ENCODE data around the gene FBXO4. TPM values are rescaled to one million over a fixed set of nuclear protein-coding genes. Genes with fewer than 3 reads are reported as not detected.
"Not testable (repeated sequence)": the region's sequence is repeated elsewhere in the genome, so short reads cannot be mapped to it uniquely, and the experiment has no call there.

The FBXO4 gene
- total RNA-seq, 6 donors from 2014 or later = 6.6 to 11.9 (median 8.0) TPM

DNA sequence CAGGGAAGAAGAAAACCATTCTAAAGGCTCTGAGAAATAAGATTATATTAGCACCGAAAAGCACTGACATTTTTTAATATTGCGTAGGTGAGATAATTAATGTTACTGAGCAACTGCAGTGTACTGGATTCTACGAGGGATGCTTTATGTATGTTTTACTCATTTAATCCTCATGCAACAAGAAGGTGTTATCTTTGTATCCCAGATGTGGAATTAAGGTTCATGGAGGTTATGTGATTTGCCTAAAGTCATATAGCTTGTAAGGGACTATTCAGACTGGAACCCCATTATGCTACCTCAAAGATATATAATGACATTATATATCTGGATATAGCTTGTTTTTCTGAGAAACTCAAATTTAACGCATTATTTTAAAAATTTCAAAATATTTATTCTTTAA, 2.5 kb downstream of the FBXO4 start:
- Histone ChIP-seq H3K4me3 (no peak overlapping the region), H3K27me3 (no peaks in the 10 kb centered on the region), H3K9me3 (no peaks in the 10 kb centered on the region), H3K36me3 (peaks cover 0 to 19% (median 2%) of the 10 kb centered on the region in 4 donors), H3K27ac (no peak overlapping the region), H3K4me1 (peaks cover 7 to 19% (median 11%) of the 10 kb centered on the region in 4 donors)
- 94 to 97% methylated on average over 4 of the region's 4 CpGs for WGBS, 2 donors
- TF ChIP-seq POLR2AphosphoS5 (IDR thresholded peaks at IDR 0.05) (no peak), EP300 (IDR thresholded peaks at IDR 0.05) (no peak), POLR2A (IDR thresholded peaks at IDR 0.05) (no peak)
- TF ChIP-seq, protein P1, sequence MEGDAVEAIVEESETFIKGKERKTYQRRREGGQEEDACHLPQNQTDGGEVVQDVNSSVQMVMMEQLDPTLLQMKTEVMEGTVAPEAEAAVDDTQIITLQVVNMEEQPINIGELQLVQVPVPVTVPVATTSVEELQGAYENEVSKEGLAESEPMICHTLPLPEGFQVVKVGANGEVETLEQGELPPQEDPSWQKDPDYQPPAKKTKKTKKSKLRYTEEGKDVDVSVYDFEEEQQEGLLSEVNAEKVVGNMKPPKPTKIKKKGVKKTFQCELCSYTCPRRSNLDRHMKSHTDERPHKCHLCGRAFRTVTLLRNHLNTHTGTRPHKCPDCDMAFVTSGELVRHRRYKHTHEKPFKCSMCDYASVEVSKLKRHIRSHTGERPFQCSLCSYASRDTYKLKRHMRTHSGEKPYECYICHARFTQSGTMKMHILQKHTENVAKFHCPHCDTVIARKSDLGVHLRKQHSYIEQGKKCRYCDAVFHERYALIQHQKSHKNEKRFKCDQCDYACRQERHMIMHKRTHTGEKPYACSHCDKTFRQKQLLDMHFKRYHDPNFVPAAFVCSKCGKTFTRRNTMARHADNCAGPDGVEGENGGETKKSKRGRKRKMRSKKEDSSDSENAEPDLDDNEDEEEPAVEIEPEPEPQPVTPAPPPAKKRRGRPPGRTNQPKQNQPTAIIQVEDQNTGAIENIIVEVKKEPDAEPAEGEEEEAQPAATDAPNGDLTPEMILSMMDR (IDR thresholded peaks at IDR 0.05) = no peak
- ATAC-seq (ENCODE audit: low FRiP score in 2 of 2) = no peak
- no peak for DNase-seq

DNA sequence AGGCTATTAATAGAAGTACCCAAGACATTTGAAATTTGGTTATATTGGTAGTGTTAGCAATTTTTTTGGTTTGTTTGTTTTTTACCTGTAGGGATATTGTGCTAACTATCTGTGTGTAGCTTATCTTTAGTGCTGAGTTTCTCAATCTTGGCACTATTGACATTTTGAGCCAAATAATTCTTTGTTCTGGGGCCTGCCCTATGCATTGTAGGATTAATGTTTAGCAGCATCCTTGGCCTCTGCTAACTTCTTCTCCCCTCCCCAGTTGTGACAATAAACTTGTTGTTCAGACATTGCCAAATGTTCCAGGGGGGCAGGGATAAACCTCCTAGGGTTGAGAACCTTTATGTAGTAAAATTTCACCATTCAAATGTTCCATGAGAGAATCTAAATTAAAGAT, 4.0 kb downstream of the FBXO4 start:
- no peak for ATAC-seq (ENCODE audit: low FRiP score in 2 of 2)
- H3K4me1 ChIP-seq = peaks cover 7 to 19% (median 11%) of the 10 kb centered on the region in 4 donors
- no peak overlapping the region for H3K4me3 ChIP-seq
- no peak overlapping the region for H3K27ac ChIP-seq
- peaks cover 0 to 21% (median 3%) of the 10 kb centered on the region in 4 donors for H3K36me3 ChIP-seq
- TF ChIP-seq EP300 (IDR thresholded peaks at IDR 0.05) (no peak), POLR2A (IDR thresholded peaks at IDR 0.05) (no peak), POLR2AphosphoS5 (IDR thresholded peaks at IDR 0.05) (no peak)
- TF ChIP-seq, protein P1 (IDR thresholded peaks at IDR 0.05) = no peak
- no peaks in the 10 kb centered on the region for H3K9me3 ChIP-seq
- DNase-seq = no peak
- H3K27me3 ChIP-seq = no peaks in the 10 kb centered on the region

DNA sequence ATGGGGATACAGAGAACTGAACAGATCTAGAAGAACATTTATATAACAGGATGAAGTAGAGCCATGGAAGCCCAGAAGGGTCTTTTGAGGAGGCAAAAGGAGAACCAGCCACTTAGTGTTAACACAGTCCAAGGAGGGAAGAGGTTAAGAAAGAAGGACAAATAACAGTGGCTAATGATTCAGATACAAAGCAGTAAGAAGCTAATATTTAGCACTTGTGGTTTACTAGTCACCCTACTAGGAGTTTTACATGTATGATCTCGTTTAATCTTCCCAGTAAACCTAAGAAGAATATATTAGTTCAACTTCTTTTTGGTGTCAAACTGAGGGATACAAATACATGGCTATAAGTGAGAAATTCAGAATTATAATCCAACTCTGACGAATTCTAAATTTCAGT, 7.7 kb downstream of the FBXO4 start:
- Histone ChIP-seq H3K27ac (no peak overlapping the region), H3K36me3 (peaks cover 0 to 42% (median 8%) of the 10 kb centered on the region in 4 donors), H3K4me3 (no peak overlapping the region), H3K27me3 (no peaks in the 10 kb centered on the region), H3K4me1 (no peaks in the 10 kb centered on the region), H3K9me3 (no peaks in the 10 kb centered on the region)
- WGBS, 2 donors = 93% methylated on average over 2 of the region's 2 CpGs
- no peak for ATAC-seq (ENCODE audit: low FRiP score in 2 of 2)
- no peak for TF ChIP-seq POLR2A (IDR thresholded peaks at IDR 0.05)
- TF ChIP-seq, protein P1 (IDR thresholded peaks at IDR 0.05) = no peak
- no peak for TF ChIP-seq POLR2AphosphoS5 (IDR thresholded peaks at IDR 0.05)
- no peak for TF ChIP-seq EP300 (IDR thresholded peaks at IDR 0.05)
- no peak for DNase-seq

DNA sequence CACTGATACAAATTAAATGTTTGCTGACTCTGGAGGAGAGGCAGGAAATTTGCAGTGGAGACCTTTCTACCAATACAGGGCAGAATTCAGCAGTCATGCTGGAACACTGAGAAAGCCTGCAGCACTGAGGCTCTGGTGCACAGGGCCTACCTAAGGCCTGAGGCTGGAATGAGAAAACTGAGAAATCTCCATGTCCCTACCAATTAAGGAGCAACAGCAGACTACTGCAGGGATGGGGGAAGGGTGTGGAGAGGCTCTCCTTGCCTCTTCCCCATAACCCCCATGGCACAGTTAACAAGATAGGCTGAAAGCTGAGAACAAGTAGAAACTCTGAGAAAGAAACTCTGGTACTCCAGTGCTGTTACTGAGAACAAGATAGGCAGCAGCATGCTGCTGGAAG, 10.5 kb downstream of the FBXO4 start:
- Histone ChIP-seq H3K4me1 (no peaks in the 10 kb centered on the region), H3K9me3 (no peaks in the 10 kb centered on the region), H3K4me3 (no peak overlapping the region), H3K36me3 (peaks cover 0 to 39% (median 8%) of the 10 kb centered on the region in 4 donors), H3K27me3 (no peaks in the 10 kb centered on the region), H3K27ac (no peak overlapping the region)
- TF ChIP-seq POLR2AphosphoS5 (IDR thresholded peaks at IDR 0.05) (no peak), POLR2A (IDR thresholded peaks at IDR 0.05) (no peak), EP300 (IDR thresholded peaks at IDR 0.05) (no peak)
- TF ChIP-seq, protein P1 (IDR thresholded peaks at IDR 0.05) = no peak
- no peak for ATAC-seq (ENCODE audit: low FRiP score in 2 of 2)
- DNase-seq = no peak

DNA sequence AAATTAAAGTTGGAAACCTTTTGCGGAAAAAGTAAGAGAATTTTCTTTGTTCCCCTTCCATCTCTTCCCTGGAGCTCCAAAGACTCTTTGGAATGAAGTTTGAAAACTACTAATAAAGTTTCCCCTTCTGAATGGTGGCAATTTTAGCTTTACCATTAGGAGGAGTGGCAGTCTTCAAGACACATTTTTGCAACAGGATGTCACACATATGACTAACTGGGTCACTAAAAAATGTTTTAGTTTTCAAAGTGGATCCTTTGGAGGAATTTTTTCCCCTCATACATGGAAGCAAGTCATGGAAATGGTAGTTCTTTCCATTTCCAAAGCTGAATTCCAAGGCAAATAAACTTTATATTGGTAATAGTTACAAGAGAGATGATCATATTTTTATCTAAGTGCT, 15.6 kb downstream of the FBXO4 start:
- no peaks in the 10 kb centered on the region for H3K4me1 ChIP-seq
- no peaks in the 10 kb centered on the region for H3K9me3 ChIP-seq
- H3K4me3 ChIP-seq = no peak overlapping the region
- TF ChIP-seq POLR2AphosphoS5 (IDR thresholded peaks at IDR 0.05) (no peak), POLR2A (IDR thresholded peaks at IDR 0.05) (no peak), EP300 (IDR thresholded peaks at IDR 0.05) (no peak)
- TF ChIP-seq, protein P1 (IDR thresholded peaks at IDR 0.05) = no peak
- H3K27me3 ChIP-seq = no peaks in the 10 kb centered on the region
- DNase-seq (no peak), ATAC-seq (ENCODE audit: low FRiP score in 2 of 2) (no peak)
- H3K27ac ChIP-seq = no peak overlapping the region
- WGBS, 2 donors = 96 to 97% methylated on average over 1 of the region's 1 CpG
- peaks cover 0 to 12% (median 1%) of the 10 kb centered on the region in 4 donors for H3K36me3 ChIP-seq

DNA sequence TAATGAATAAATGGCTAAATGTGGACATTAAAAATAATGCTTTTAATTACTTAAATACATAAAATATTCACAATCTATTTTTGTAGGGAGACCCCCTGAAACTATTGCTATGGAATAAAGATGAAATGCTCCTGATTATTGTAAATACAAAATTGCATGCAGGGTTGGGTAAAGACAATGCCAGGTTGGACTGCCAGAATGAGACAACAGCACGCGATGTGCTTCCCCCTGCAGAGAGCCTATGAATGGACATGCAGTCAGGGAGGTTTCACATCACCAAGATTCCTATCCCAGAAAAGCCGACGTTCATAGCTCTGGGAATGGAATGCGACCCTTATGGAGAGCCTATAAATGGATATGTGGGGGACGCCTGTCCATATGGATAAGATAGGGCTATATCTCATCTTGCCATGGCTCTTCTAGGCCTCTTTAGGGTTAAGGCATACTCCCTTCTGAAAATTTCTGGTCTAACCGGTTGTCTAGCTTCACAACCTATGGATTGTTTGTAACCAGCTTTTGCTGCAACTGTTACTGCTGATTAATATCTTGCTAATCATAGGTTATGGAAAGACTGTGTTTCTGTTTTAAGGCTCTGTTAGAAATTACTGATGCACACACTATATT, 20.4 kb downstream of the FBXO4 start:
- not testable (repeated sequence) for H3K4me3 ChIP-seq; H3K27ac ChIP-seq; ATAC-seq (ENCODE audit: low FRiP score in 2 of 2); H3K36me3 ChIP-seq; H3K4me1 ChIP-seq; H3K27me3 ChIP-seq; H3K9me3 ChIP-seq; DNase-seq
- 86 to 88% methylated on average over 7 of the region's 7 CpGs for WGBS, 2 donors
